PC-3 (cell line): ENCODE data around the gene SPATA7. TPM values are rescaled to one million over a fixed set of nuclear protein-coding genes. Genes with fewer than 3 reads are reported as not detected.
A peak's percentile ranks its signal among the peaks of the same experiment; 100 is the strongest.

Source experiments
- ATAC-seq: fragments of 200-7000 bp; cut with Tn5 transposase; 2 replicates; pipeline ENCODE4 v1.9.1; 2020; ENCODE audit warnings: mild to moderate bottlenecking, moderate library complexity
- BruUV-seq: library from RNA; stranded (reverse); fragments of 400-500 nt; replicated peaks from 2 replicates; lab custom pipeline; 2021; lab: Mats Ljungman, UMichigan
- CTCF ChIA-PET: fragments of 300-600 bp; sonication (Branson Sonifier 250); formaldehyde crosslinking; loops from one replicate; lab custom pipeline; 2022; ENCODE audit warnings: antibody characterized with exemption; lab: Charles Lee
- POLR2A ChIA-PET: fragments of 300-600 bp; sonication (Branson Sonifier 250); formaldehyde crosslinking; loops from one replicate; lab custom pipeline; 2022; ENCODE audit warnings: antibody characterized with exemption; ENCODE audit not compliant: unreplicated experiment; lab: Charles Lee
- DNase-seq: peaks from one replicate; pipeline ENCODE4 v3.0.0-alpha.2; 2015
- H2AFZ ChIP-seq: fragments of 300-600 bp; sonication (generic); 2 replicates; pipeline ENCODE4 v1.6.0; 2016; ENCODE audit warnings: antibody characterized with exemption, low read length
- H3F3A ChIP-seq: fragments of 300-600 bp; sonication (generic); one replicate; pipeline ENCODE4 v1.6.0; 2017; ENCODE audit warnings: antibody characterized with exemption, low read length, control low read depth, mild to moderate bottlenecking; ENCODE audit not compliant: unreplicated experiment
- H3K27ac ChIP-seq: fragments of 300-600 bp; sonication (generic); 2 replicates; pipeline ENCODE4 v1.5.1; 2016; ENCODE audit warnings: mild to moderate bottlenecking, low read length
- H3K27me3 ChIP-seq: fragments of 300-600 bp; sonication (generic); 2 replicates; pipeline ENCODE4 v1.6.1; 2016; ENCODE audit warnings: low read length, mixed read lengths
- H3K36me3 ChIP-seq: fragments of 300-600 bp; sonication (generic); 2 replicates; pipeline ENCODE4 v1.6.1; 2016; ENCODE audit warnings: low read depth, mixed run types, low read length, mixed read lengths
- H3K4me1 ChIP-seq: fragments of 300-600 bp; sonication (generic); 2 replicates; pipeline ENCODE4 v1.5.1; 2016; ENCODE audit warnings: low read length; ENCODE audit not compliant: insufficient read depth
- H3K4me2 ChIP-seq: fragments of 300-600 bp; sonication (generic); 2 replicates; pipeline ENCODE4 v1.6.0; 2016; ENCODE audit warnings: low read length
- H3K4me3 ChIP-seq: fragments of 300-600 bp; sonication (generic); 2 replicates; pipeline ENCODE4 v1.5.1; 2016; ENCODE audit warnings: mild to moderate bottlenecking, low read length, mixed read lengths
- H3K79me2 ChIP-seq: fragments of 300-600 bp; sonication (generic); 2 replicates; pipeline ENCODE4 v1.6.1; 2017; ENCODE audit warnings: low read length, mixed read lengths
- H3K9ac ChIP-seq: fragments of 300-600 bp; sonication (generic); 2 replicates; pipeline ENCODE4 v1.6.0; 2016; ENCODE audit warnings: mild to moderate bottlenecking, low read length
- H3K9me2 ChIP-seq: fragments of 300-600 bp; sonication (generic); replicated peaks from 2 replicates; pipeline ENCODE4 v1.6.1; 2016; ENCODE audit warnings: mixed run types, low read length, mixed read lengths
- H3K9me3 ChIP-seq: fragments of 300-600 bp; sonication (generic); 2 replicates; pipeline ENCODE4 v1.6.1; 2016; ENCODE audit warnings: low read length, mixed read lengths
- H4K20me1 ChIP-seq: fragments of 300-600 bp; sonication (generic); 2 replicates; pipeline ENCODE4 v1.6.1; 2016; ENCODE audit warnings: low read length, mixed read lengths
- EZH2 ChIP-seq: fragments of 300-600 bp; sonication (generic); IDR thresholded peaks from one replicate; pipeline ENCODE4 v1.6.1; 2017; ENCODE audit warnings: antibody characterized with exemption, mild to moderate bottlenecking, low read length; ENCODE audit not compliant: unreplicated experiment
- EZH2phosphoT487 ChIP-seq: fragments of 300-600 bp; sonication (generic); IDR thresholded peaks from 2 replicates; pipeline ENCODE4 v1.6.1; 2018; ENCODE audit warnings: mild to moderate bottlenecking, antibody characterized with exemption, low read length, borderline replicate concordance
- intact Hi-C: fragments of 100-400 bp; cut with micrococcal nuclease; formaldehyde crosslinking; loops from 2 replicates; pipeline ENCODE4 v1.9.0; 2023
- total RNA-seq: library from RNA; depleted of rRNA; stranded (reverse); fragments of >200 nt; gene quantifications from 2 replicates; pipeline ENCODE4 v1.2.3, GENCODE V29; 2014
- TF ChIP-seq, protein P1 (sequence below): fragments of 300-600 bp; sonication (generic); conservative IDR thresholded peaks from 2 replicates; pipeline ENCODE4 v1.5.1; 2017; ENCODE audit warnings: antibody characterized with exemption, low read depth, mild to moderate bottlenecking, low read length

Gene SPATA7
- total RNA-seq, 1 experiment from 2014 or later, result 2.8 TPM

DNA sequence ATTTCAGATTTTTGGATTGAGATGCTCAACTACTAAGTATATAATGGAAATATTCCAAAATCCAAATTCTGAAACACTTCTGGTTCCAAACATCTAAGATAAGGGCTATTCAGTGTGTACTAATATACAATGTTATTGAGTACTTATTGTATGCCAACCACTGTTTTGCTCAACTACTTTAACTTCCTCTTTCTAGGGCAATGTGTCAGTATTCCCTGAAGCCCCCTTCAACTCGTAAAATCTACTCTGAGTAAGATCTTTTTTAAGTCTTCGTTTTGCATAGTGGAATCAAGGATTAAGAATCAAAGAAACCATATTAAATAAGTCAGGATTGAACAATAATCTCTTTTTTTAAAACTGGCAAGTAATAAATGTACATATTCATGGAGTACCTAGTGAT, 45.5 kb downstream of the SPATA7 start:
- no peak overlapping the region for H3K9ac ChIP-seq
- ChIA-PET CTCF (no interaction called here), POLR2A (no interaction called here)
- H3K4me3 ChIP-seq, result no peak overlapping the region
- no peaks in the 10 kb centered on the region for H3K36me3 ChIP-seq
- TF ChIP-seq, protein P1, sequence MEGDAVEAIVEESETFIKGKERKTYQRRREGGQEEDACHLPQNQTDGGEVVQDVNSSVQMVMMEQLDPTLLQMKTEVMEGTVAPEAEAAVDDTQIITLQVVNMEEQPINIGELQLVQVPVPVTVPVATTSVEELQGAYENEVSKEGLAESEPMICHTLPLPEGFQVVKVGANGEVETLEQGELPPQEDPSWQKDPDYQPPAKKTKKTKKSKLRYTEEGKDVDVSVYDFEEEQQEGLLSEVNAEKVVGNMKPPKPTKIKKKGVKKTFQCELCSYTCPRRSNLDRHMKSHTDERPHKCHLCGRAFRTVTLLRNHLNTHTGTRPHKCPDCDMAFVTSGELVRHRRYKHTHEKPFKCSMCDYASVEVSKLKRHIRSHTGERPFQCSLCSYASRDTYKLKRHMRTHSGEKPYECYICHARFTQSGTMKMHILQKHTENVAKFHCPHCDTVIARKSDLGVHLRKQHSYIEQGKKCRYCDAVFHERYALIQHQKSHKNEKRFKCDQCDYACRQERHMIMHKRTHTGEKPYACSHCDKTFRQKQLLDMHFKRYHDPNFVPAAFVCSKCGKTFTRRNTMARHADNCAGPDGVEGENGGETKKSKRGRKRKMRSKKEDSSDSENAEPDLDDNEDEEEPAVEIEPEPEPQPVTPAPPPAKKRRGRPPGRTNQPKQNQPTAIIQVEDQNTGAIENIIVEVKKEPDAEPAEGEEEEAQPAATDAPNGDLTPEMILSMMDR, result no peak
- TF ChIP-seq EZH2 (no peak), EZH2phosphoT487 (no peak)
- BruUV-seq, result no TSS peak
- H2AFZ ChIP-seq, result no peak overlapping the region
- DNase-seq (no peak), ATAC-seq (no peak)
- no peak overlapping the region for H3K4me2 ChIP-seq
- H3K9me2 ChIP-seq, result no peaks in the 10 kb centered on the region
- peaks cover 14% of the 10 kb centered on the region for H3K4me1 ChIP-seq
- no peak overlapping the region for H3K27ac ChIP-seq
- intact Hi-C loops, result loop anchor here (5.0 kb wide), 1 partner anchor 44 kb away; the partner anchor contains the start of gene SPATA7
- no peaks in the 10 kb centered on the region for H3K27me3 ChIP-seq
- H3F3A ChIP-seq, result no peaks in the 10 kb centered on the region
- no peaks in the 10 kb centered on the region for H3K79me2 ChIP-seq
- H3K9me3 ChIP-seq, result no peaks in the 10 kb centered on the region
- H4K20me1 ChIP-seq, result no peaks in the 10 kb centered on the region

DNA sequence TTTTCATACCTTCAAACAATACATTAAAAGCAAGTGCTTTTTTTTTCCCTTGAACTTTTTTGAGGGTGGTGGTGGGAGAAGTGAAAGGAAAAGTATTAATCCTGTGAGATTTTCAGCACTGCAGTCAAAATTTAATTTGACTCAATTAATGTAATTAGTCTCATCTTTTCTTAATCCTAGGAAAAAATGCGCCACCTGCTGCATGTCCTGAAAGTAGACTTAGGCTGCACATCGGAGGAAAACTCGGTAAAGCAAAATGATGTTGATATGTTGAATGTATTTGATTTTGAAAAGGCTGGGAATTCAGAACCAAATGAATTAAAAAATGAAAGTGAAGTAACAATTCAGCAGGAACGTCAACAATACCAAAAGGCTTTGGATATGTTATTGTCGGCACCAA, 52.2 kb downstream of the SPATA7 start:
- no peaks in the 10 kb centered on the region for H3F3A ChIP-seq
- H3K27me3 ChIP-seq, result no peaks in the 10 kb centered on the region
- DNase-seq (peak; percentile 25), ATAC-seq (no peak)
- no peaks in the 10 kb centered on the region for H3K36me3 ChIP-seq
- CTCF ChIA-PET, result no interaction called here
- no TSS peak for BruUV-seq
- H3K9ac ChIP-seq, result no peak overlapping the region
- H3K4me1 ChIP-seq, result peaks cover 4% of the 10 kb centered on the region
- no peaks in the 10 kb centered on the region for H3K9me3 ChIP-seq
- H3K79me2 ChIP-seq, result no peaks in the 10 kb centered on the region
- TF ChIP-seq EZH2, result no peak
- TF ChIP-seq, protein P1, result peak; percentile 74
- H3K4me3 ChIP-seq, result no peak overlapping the region
- intact Hi-C loops, result loop anchor here (1.0 to 5.0 kb wide), 3 partner anchors 248 to 490 kb away; no protein-coding TSS in a partner anchor
- POLR2A ChIA-PET, result no interaction called here
- no peaks in the 10 kb centered on the region for H4K20me1 ChIP-seq
- H2AFZ ChIP-seq, result no peak overlapping the region
- no peak overlapping the region for H3K4me2 ChIP-seq
- H3K9me2 ChIP-seq, result no peaks in the 10 kb centered on the region
- H3K27ac ChIP-seq, result no peak overlapping the region

DNA sequence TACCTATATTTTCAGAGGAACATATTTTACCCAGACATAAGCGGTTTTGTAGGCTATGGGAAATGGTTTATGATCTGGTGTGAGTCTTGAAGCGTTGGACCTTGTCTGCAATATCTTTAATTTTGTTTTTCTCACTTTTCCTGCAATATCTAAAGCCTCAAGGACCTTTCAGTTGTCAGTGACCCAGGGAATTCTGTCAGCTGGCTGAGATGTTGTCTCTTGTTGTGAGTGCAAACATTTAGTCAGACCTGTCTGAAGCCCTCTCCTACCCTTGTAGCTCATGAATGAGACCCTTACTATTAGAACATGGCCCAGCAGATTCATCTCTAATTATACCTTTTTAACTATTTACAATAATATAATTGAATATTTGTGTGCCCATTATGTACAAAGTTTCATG, 53.6 kb downstream of the SPATA7 start:
- ATAC-seq, result no peak
- CTCF ChIA-PET, result no interaction called here
- no TSS peak for BruUV-seq

More for the DNA sequence above, 53.6 kb downstream of the SPATA7 start:
- H4K20me1 ChIP-seq, result no peaks in the 10 kb centered on the region
- H2AFZ ChIP-seq, result no peak overlapping the region
- no peaks in the 10 kb centered on the region for H3F3A ChIP-seq
- POLR2A ChIA-PET, result no interaction called here
- TF ChIP-seq, protein P1, result no peak
- TF ChIP-seq EZH2phosphoT487 (no peak), EZH2 (no peak)
- no peaks in the 10 kb centered on the region for H3K4me1 ChIP-seq
- intact Hi-C loops, result loop anchor here (5.0 kb wide), 1 partner anchor 492 kb away; no protein-coding TSS in a partner anchor
- no peak overlapping the region for H3K4me2 ChIP-seq
- H3K36me3 ChIP-seq, result no peaks in the 10 kb centered on the region
- H3K27me3 ChIP-seq, result no peaks in the 10 kb centered on the region
- H3K79me2 ChIP-seq, result no peaks in the 10 kb centered on the region
- no peak overlapping the region for H3K4me3 ChIP-seq
- DNase-seq, result no peak
- H3K9me3 ChIP-seq, result no peaks in the 10 kb centered on the region
- no peak overlapping the region for H3K27ac ChIP-seq
- no peaks in the 10 kb centered on the region for H3K9me2 ChIP-seq
- no peak overlapping the region for H3K9ac ChIP-seq
